ENCODE data around the gene HOXB4. TPM values are rescaled to one million over a fixed set of nuclear protein-coding genes. Genes with fewer than 3 reads are reported as not detected.
A peak's percentile ranks its signal among the peaks of the same experiment; 100 is the strongest.

The HOXB4 gene
- 1 to 10 TPM in 1 of 2 donors, under 1 TPM in 1; 0.41 to 1.1 TPM for total RNA-seq

DNA sequence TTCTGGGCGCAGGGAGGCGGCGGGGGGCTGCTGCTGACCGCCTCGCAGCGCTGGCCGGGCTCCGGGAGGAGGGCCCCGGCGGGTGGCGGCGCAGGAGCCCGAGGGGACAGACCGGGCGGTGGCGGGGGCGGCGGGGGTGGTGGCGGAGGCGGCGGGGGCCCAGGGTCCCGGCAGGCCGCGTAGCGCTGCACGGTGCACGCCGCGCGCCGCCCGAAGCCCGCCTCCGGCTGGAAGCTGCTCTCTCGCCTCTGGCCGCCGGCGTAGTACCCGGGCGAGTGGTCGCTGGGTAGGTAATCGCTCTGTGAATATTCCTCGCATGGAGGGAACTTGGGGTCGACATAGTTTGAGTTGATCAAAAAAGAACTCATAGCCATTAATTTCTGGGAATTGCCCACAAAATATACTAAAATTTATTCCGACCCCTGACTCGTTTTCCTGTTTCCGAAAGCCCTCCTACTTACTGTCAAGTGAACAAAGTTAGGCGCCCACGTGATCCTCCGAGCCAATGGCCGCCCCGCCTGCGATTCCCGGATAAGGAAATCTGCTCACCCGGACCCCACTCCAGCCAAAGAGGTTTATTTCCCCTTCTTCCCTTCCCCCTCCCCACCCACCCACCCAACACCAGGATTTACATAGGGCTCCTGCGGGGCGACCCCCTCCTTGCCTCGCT, at the start of gene HOXB4:
TSS of gene HOXB4 (minus strand) at position 405 of the 670 bp plus-strand sequence. CDS start at position 374, 31 bp downstream.
- Histone ChIP-seq H3K36me3 (no peaks in the 10 kb centered on the region), H3K27me3 (replicated peaks; ENCODE audit: insufficient read depth) (peaks cover 73% of the 10 kb centered on the region), H3K4me1 (replicated peaks) (no peaks in the 10 kb centered on the region), H3K9me3 (no peaks in the 10 kb centered on the region), H3K27ac (no peak within 1 kb of the TSS), H3K4me3 (peak within 1 kb of the TSS; percentile 14 to 27)
- TF ChIP-seq POLR2A (IDR thresholded peaks at IDR 0.05) (no peak), POLR2AphosphoS5 (IDR thresholded peaks at IDR 0.05) (no peak)
- WGBS: 2% methylated on average over 37 of the region's 58 CpGs
- DNase-seq (ENCODE audit: low spot score): no peak
- intact Hi-C loops (cut with DNase I): no loop called here

DNA sequence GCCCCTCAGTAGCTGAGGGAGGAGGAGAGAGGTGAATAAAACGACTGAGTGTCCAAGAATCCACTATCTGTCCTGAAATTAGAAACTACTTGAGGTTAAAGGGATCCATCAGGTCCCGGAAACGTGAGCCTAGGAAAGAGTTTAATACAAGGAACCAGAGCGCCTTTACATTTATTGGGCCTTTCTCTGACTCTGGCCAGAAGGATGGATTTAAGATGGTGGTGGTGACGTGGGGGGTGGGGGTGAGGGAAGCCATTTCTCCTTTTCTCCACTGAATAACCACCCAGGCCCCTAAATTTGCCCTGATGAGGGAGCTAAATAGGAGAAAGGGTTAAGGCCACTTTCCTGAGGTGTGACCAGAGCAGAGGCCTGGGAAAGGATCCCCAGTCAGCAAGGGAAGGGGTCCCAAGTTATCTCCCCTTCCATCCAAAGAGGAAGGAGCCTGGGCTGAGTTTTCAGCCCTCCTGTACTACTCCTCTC, 49.0 kb upstream of the HOXB4 start:
- H3K9me3 ChIP-seq: no peaks in the 10 kb centered on the region
- intact Hi-C loops (cut with DNase I): no loop called here
- DNase-seq (ENCODE audit: low spot score): no peak
- H3K27me3 ChIP-seq (replicated peaks; ENCODE audit: insufficient read depth): peaks cover 56% of the 10 kb centered on the region
- TF ChIP-seq POLR2A (IDR thresholded peaks at IDR 0.05): no peak
- TF ChIP-seq POLR2AphosphoS5 (IDR thresholded peaks at IDR 0.05): no peak
- TF ChIP-seq, protein P1, sequence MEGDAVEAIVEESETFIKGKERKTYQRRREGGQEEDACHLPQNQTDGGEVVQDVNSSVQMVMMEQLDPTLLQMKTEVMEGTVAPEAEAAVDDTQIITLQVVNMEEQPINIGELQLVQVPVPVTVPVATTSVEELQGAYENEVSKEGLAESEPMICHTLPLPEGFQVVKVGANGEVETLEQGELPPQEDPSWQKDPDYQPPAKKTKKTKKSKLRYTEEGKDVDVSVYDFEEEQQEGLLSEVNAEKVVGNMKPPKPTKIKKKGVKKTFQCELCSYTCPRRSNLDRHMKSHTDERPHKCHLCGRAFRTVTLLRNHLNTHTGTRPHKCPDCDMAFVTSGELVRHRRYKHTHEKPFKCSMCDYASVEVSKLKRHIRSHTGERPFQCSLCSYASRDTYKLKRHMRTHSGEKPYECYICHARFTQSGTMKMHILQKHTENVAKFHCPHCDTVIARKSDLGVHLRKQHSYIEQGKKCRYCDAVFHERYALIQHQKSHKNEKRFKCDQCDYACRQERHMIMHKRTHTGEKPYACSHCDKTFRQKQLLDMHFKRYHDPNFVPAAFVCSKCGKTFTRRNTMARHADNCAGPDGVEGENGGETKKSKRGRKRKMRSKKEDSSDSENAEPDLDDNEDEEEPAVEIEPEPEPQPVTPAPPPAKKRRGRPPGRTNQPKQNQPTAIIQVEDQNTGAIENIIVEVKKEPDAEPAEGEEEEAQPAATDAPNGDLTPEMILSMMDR (IDR thresholded peaks at IDR 0.05): no peak
- 13% methylated on average over 5 of the region's 5 CpGs for WGBS
- H3K4me1 ChIP-seq (replicated peaks): peaks cover 9% of the 10 kb centered on the region
- no peaks in the 10 kb centered on the region for H3K36me3 ChIP-seq
- no peak overlapping the region for H3K27ac ChIP-seq
- no peak overlapping the region for H3K4me3 ChIP-seq

DNA sequence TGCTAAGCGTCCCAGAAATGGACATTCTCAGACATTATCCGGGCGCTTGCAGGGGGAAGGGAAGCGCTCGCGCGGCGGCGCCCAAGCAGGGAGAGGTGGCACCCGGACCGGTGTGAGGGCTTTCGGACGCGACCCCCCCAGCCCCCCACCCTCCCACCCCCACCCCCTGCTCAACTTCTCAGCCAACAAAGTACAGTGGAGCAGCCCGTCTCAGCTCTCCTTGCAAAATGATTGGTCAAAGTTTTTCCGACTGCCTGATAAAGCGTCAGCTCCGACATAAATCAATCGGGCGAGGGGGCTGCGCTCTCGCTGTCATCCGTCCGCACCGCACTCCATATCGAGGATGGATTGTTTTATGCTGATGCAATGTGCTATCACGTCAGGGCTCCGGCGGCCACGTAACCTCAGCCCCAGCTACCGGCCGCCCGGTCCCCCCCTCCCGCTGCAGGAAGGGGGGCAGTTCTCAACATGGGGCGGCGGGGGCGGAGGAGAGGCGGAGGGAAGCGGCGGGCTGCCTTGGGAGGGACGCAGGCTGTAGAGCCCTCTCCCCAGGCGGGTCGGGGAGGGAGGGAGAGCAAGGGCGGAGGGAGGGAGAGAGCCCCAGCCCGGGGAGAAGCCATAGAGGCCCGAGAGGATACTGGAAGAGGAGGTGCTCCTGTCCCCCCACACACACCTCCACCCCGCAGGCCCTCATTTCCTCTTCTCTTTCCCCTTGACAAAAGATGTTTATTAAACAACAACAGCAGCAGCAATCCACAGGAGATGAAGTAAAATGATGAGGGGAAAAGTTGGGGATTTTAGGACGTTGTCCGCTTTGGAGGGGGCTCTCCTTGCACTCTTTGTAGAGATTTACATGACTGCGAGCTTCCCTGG, 48.3 kb upstream of the HOXB4 start, which contains the start of gene HOXB9:
TSS of gene HOXB9 (minus strand) at position 114 of the 873 bp plus-strand sequence. CDS start at position 25, 89 bp downstream.
- WGBS: 2% methylated on average over 50 of the region's 50 CpGs
- Histone ChIP-seq H3K4me1 (replicated peaks) (peaks cover 9% of the 10 kb centered on the region), H3K27me3 (replicated peaks; ENCODE audit: insufficient read depth) (peaks cover 59% of the 10 kb centered on the region), H3K9me3 (no peaks in the 10 kb centered on the region), H3K4me3 (peak within 1 kb of the TSS; percentile 5 to 21), H3K36me3 (no peaks in the 10 kb centered on the region), H3K27ac (no peak within 1 kb of the TSS)
- TF ChIP-seq, protein P1 (IDR thresholded peaks at IDR 0.05): no peak
- no peak for DNase-seq (ENCODE audit: low spot score)
- intact Hi-C loops (cut with DNase I): no loop called here

DNA sequence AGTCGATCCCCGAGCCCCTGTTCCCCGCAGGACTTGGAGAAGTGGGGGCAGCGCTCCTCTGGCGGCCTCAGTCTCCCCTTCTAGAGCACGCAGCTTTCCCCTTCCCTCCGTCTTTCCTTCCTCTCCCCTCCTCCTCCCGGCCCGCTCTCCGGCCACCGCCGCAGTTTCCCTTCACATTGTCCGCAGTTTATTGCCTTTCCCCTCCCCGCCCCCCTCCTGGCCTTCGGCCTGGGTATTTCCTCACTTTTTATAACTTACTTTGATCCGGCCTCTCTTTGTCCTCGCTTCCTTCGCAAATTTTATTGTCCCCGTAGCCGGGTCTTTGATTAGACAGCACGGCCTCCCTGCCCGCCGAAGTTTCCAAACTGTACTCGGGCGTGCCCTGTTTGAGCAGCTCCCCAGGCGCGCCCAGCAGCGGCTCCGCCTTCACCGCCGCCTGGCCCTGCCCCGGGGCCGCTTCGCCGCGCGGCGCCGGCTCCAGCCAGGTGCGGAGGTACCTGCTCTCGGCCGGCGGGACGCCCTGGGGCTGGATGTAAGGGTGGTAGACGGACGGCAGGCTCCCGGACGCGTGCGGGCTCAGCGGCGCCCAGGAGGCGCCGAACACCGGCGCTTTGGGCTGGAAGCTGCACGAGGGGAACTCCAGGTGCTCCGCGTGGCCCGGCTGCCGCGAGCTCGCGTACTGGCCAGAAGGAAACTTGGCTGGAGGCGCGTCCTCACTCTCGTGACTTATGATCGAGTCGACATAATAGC, 47.5 kb upstream of the HOXB4 start:
- no peak overlapping the region for H3K27ac ChIP-seq
- TF ChIP-seq POLR2AphosphoS5 (IDR thresholded peaks at IDR 0.05) (no peak), POLR2A (IDR thresholded peaks at IDR 0.05) (no peak)
- TF ChIP-seq, protein P1 (IDR thresholded peaks at IDR 0.05): no peak

More for the DNA sequence above, 47.5 kb upstream of the HOXB4 start:
- Histone ChIP-seq H3K36me3 (no peaks in the 10 kb centered on the region), H3K27me3 (replicated peaks; ENCODE audit: insufficient read depth) (peaks cover 61% of the 10 kb centered on the region), H3K9me3 (no peaks in the 10 kb centered on the region), H3K4me3 (peak overlapping the region; percentile 5 to 21), H3K4me1 (replicated peaks) (peaks cover 9% of the 10 kb centered on the region)
- intact Hi-C loops (cut with DNase I): no loop called here
- 1% methylated on average over 47 of the region's 69 CpGs for WGBS
- DNase-seq (ENCODE audit: low spot score): peak; percentile 35

All from prostate gland (tissue), 2 donors.